ENCODE measurements around the gene JPH3.

JPH3 gene

GRCh38 chr16:87741700-87742415 is 139.6 kb downstream of the JPH3 start:
- no peak for DNase-seq (ENCODE audit: low spot score)

GRCh38 chr16:87742781-87743490 is 140.6 kb downstream of the JPH3 start:
- no peak for DNase-seq (ENCODE audit: low spot score)

DNA sequence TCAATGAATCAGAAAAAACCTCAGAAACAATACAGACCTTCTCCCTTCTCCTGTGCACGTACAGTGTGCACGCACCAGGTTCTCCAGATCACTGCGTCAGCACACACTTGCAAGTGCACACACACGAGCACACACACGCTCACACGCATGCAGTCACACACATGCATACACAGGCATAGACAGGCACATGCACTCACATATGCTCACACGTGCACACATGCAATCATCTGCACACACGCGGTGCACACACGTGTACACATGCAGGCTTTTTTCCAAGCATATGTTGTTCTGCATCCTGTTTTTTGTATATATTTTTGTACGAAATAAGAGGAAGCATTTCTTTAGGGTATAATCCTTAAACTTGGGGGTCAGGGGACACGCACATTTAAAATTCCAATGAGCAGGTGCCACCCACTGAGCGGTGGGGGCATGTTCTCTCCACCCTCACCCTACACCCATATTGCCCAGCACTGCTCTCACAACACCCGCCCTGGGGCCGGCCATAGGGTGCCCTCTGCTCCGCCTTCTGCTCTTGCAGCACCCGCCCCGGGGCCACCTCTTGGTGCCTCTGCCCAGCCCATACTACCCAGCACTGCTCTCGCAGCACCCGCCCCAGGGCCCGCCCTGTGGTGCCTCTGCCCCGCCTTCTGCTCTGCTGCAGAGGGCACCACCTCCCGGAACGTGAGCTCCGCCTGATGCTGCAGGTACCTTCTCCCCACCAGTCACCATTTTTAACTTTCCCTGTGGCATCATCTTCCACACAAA is 142.6 kb downstream of the JPH3 start:
- DNase-seq (ENCODE audit: low spot score), result no peak

DNA sequence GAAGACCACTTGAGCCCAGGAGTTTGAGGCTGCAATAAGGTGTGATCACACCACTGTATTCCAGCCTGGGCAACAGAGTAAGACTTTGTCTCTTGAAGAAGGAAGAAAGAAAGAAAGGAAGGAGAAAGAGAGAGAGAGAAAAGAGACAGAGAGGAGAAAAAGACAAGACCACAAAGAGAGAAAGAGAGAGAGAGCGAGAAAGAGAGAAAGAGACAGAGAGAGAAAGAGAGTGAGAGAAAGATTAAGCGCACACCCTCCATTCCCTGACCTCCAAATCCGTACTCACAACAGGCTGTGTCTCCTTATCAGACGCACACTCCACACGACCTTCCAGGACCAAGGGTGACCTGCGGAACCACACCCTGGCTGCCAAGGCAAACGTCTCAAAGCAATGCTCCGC is 143.9 kb downstream of the JPH3 start:
- no peak for DNase-seq (ENCODE audit: low spot score)
